ENCODE measurements around the gene UBR1.
"Not testable (repeated sequence)": the region's sequence is repeated elsewhere in the genome, so short reads cannot be mapped to it uniquely, and the experiment has no call there.

Gene UBR1

GRCh38 chr15:43029476-43029875 is 76.4 kb downstream of the UBR1 start:
- Histone ChIP-seq H3K36me3 (peaks cover 48% of the 10 kb centered on the region), H3K4me3 (ENCODE audit: low read depth, low read length) (no peak overlapping the region), H3K9me3 (no peaks in the 10 kb centered on the region), H3K27me3 (no peaks in the 10 kb centered on the region), H3K4me1 (no peaks in the 10 kb centered on the region)
- no peak for DNase-seq
- no peak for TF ChIP-seq CTCF (IDR thresholded peaks at IDR 0.05; ENCODE audit: low read depth, low read length)

GRCh38 chr15:43025150-43025549 is 80.7 kb downstream of the UBR1 start:
- Histone ChIP-seq H3K36me3 (peaks cover 61% of the 10 kb centered on the region), H3K27me3 (no peaks in the 10 kb centered on the region), H3K4me1 (no peaks in the 10 kb centered on the region), H3K4me3 (ENCODE audit: low read depth, low read length) (no peak overlapping the region), H3K9me3 (no peaks in the 10 kb centered on the region)
- TF ChIP-seq CTCF (IDR thresholded peaks at IDR 0.05; ENCODE audit: low read depth, low read length): no peak
- DNase-seq: no peak

GRCh38 chr15:43014671-43015070 is 91.2 kb downstream of the UBR1 start:
- peaks cover 24% of the 10 kb centered on the region for H3K36me3 ChIP-seq
- not testable (repeated sequence) for H3K9me3 ChIP-seq; H3K4me3 ChIP-seq (ENCODE audit: low read depth, low read length); DNase-seq; H3K4me1 ChIP-seq; H3K27me3 ChIP-seq

- no peak overlapping the region for H3K4me3 ChIP-seq (ENCODE audit: low read depth, low read length)
- peaks cover 26% of the 10 kb centered on the region for H3K36me3 ChIP-seq
- no peaks in the 10 kb centered on the region; the same call in 1 of the 2 replicates for H3K9me3 ChIP-seq
- no peak for DNase-seq
- no peak for TF ChIP-seq CTCF (IDR thresholded peaks at IDR 0.05; ENCODE audit: low read depth, low read length)
- no peaks in the 10 kb centered on the region for H3K4me1 ChIP-seq
- no peaks in the 10 kb centered on the region for H3K27me3 ChIP-seq
These were observed 96.6 kb downstream of the UBR1 start for GRCh38 chr15:43009206-43009605.

GRCh38 chr15:43008150-43008549 is 97.7 kb downstream of the UBR1 start:
- TF ChIP-seq CTCF (IDR thresholded peaks at IDR 0.05; ENCODE audit: low read depth, low read length): no peak
- Histone ChIP-seq H3K27me3 (no peaks in the 10 kb centered on the region), H3K9me3 (no peaks in the 10 kb centered on the region; the same call in 1 of the 2 replicates), H3K36me3 (peaks cover 31% of the 10 kb centered on the region), H3K4me3 (ENCODE audit: low read depth, low read length) (no peak overlapping the region), H3K4me1 (no peaks in the 10 kb centered on the region)
- DNase-seq: no peak

GRCh38 chr15:43007551-43007950 is 98.3 kb downstream of the UBR1 start:
- TF ChIP-seq CTCF (IDR thresholded peaks at IDR 0.05; ENCODE audit: low read depth, low read length): no peak
- H3K36me3 ChIP-seq: peaks cover 27% of the 10 kb centered on the region

GRCh38 chr15:43006991-43007390 is 98.8 kb downstream of the UBR1 start:
- peaks cover 27% of the 10 kb centered on the region for H3K36me3 ChIP-seq
- DNase-seq: no peak
- H3K4me1 ChIP-seq: no peaks in the 10 kb centered on the region
- H3K9me3 ChIP-seq: no peaks in the 10 kb centered on the region; the same call in 1 of the 2 replicates
- no peak for TF ChIP-seq CTCF (IDR thresholded peaks at IDR 0.05; ENCODE audit: low read depth, low read length)
- H3K4me3 ChIP-seq (ENCODE audit: low read depth, low read length): no peak overlapping the region
- no peaks in the 10 kb centered on the region for H3K27me3 ChIP-seq

More at GRCh38 chr15:43007551-43007950, 98.3 kb downstream of the UBR1 start:
- Histone ChIP-seq H3K9me3 (no peaks in the 10 kb centered on the region; the same call in 1 of the 2 replicates), H3K4me3 (ENCODE audit: low read depth, low read length) (no peak overlapping the region), H3K4me1 (no peaks in the 10 kb centered on the region), H3K27me3 (no peaks in the 10 kb centered on the region)
- DNase-seq: no peak

GRCh38 chr15:43004886-43005595 is 100.8 kb downstream of the UBR1 start:
- H3K36me3 ChIP-seq: peaks cover 24% of the 10 kb centered on the region
- not testable (repeated sequence) for H3K4me1 ChIP-seq; H3K9me3 ChIP-seq; DNase-seq; H3K27me3 ChIP-seq; H3K4me3 ChIP-seq (ENCODE audit: low read depth, low read length)
